GM12864 (cell line): Measurements from ENCODE around the gene KCNF1.

ENCODE experiments used
- DNase-seq: peaks from one replicate; pipeline ENCODE4 v3.0.0-alpha.2; 2011; ENCODE audit warnings: low read depth
- H3K4me3 ChIP-seq: 2 replicates; pipeline ENCODE4 v1.5.1; 2011; ENCODE audit warnings: mild to moderate bottlenecking, low read depth, low read length, control low read depth
- CTCF ChIP-seq: IDR thresholded peaks from 2 replicates; pipeline ENCODE4 v1.5.1; 2011; ENCODE audit warnings: low read depth, mild to moderate bottlenecking, moderate library complexity, low read length, control low read depth, inconsistent platforms; ENCODE audit errors: missing control alignments

KCNF1 gene

GRCh38 chr2:10919410-10919770 is 7.7 kb downstream of the KCNF1 start:
- H3K4me3 ChIP-seq: no peak overlapping the region
- no peak for DNase-seq
- no peak for TF ChIP-seq CTCF

GRCh38 chr2:10919771-10920621 is 8.3 kb downstream of the KCNF1 start:
- H3K4me3 ChIP-seq: no peak overlapping the region
- TF ChIP-seq CTCF: no peak
- no peak for DNase-seq

- no peak for TF ChIP-seq CTCF
- H3K4me3 ChIP-seq: no peak overlapping the region
- DNase-seq: no peak
Measured at GRCh38 chr2:10920764-10921388, 9.1 kb downstream of the KCNF1 start.

- no peak for TF ChIP-seq CTCF
- DNase-seq: no peak
- H3K4me3 ChIP-seq: no peak overlapping the region
Measured at GRCh38 chr2:10921525-10921924, 9.8 kb downstream of the KCNF1 start.

- no peak for DNase-seq
- TF ChIP-seq CTCF: no peak
- H3K4me3 ChIP-seq: no peak overlapping the region
Measured at GRCh38 chr2:10922307-10923007, 10.7 kb downstream of the KCNF1 start.

- no peak overlapping the region for H3K4me3 ChIP-seq
- DNase-seq: no peak
- no peak for TF ChIP-seq CTCF
Measured at GRCh38 chr2:10923008-10923375, 11.3 kb downstream of the KCNF1 start.
